GM12878 (cell line): ENCODE measurements around the gene NXNL1. TPM values are rescaled to one million over a fixed set of nuclear protein-coding genes. Genes with fewer than 3 reads are reported as not detected.

Experiments used
- ATAC-seq: fragments of 200-7000 bp; cut with Tn5 transposase; 3 replicates; pipeline ENCODE4 v1.9.1; 2020; ENCODE audit warnings: mild to moderate bottlenecking, moderate library complexity
- BruUV-seq: library from RNA; stranded (reverse); fragments of 400-500 nt; replicated peaks from 2 replicates; lab custom pipeline; 2021; lab: Mats Ljungman, UMichigan
- CTCF ChIA-PET: fragments of 300-600 bp; sonication (Branson Sonifier 250); formaldehyde crosslinking; extraction: SDS; loops from one replicate; lab custom pipeline; 2021; ENCODE audit warnings: inconsistent platforms; lab: Yijun Ruan, JAX
- POLR2A ChIA-PET: fragments of 350-600 bp; formaldehyde crosslinking; extraction: SDS; loops from one replicate; lab custom pipeline; 2021; ENCODE audit warnings: inconsistent platforms; lab: Charles Lee
- RAD21 ChIA-PET: fragments of 300-600 bp; sonication (Branson Sonifier 250); formaldehyde crosslinking; loops from one replicate; lab custom pipeline; 2023; ENCODE audit warnings: antibody characterized with exemption; ENCODE audit not compliant: unreplicated experiment; lab: Charles Lee
- SMC1A ChIA-PET: fragments of 300-600 bp; sonication (Branson Sonifier 250); formaldehyde crosslinking; loops from one replicate; lab custom pipeline; 2023; ENCODE audit not compliant: unreplicated experiment, uncharacterized antibody; lab: Charles Lee
- DNase-seq: peaks from one replicate; pipeline ENCODE4 v3.0.0-alpha.2; 2011; ENCODE audit warnings: low read depth, low spot score
- FAIRE-seq: peaks from 3 replicates; lab custom pipeline; 2011; peaks lifted over from hg19 to GRCh38; lab: Jason Lieb, UNC
- H2AFZ ChIP-seq: 2 replicates; pipeline ENCODE4 v1.6.0; 2011; ENCODE audit warnings: low read depth, low read length, control low read depth; ENCODE audit not compliant: control insufficient read depth
- H3K27ac ChIP-seq: 2 replicates; pipeline ENCODE4 v1.5.1; 2011; ENCODE audit warnings: control low read depth; ENCODE audit not compliant: control insufficient read depth, insufficient read depth
- H3K27me3 ChIP-seq, 2 experiments: replicated peaks in 1 of 2; 2 replicates each; pipeline versions ENCODE4 v1.6.0 to v1.6.1; 2011; ENCODE audit warnings: low read length in 1 of 2; ENCODE audit not compliant: control insufficient read depth in 2 of 2, insufficient read depth in 2 of 2
- H3K36me3 ChIP-seq, 2 experiments: 2 replicates each; pipeline ENCODE4 v1.5.1; 2011; ENCODE audit warnings: low read length in 1 of 2; ENCODE audit not compliant: control insufficient read depth in 2 of 2, insufficient read depth in 2 of 2
- H3K4me1 ChIP-seq: 2 replicates; pipeline ENCODE4 v1.6.1; 2011; ENCODE audit warnings: mild to moderate bottlenecking, low read length, moderate library complexity, mixed read lengths; ENCODE audit not compliant: control insufficient read depth, insufficient read depth
- H3K4me2 ChIP-seq: 2 replicates; pipeline ENCODE4 v1.6.0; 2011; ENCODE audit warnings: control low read depth; ENCODE audit not compliant: control insufficient read depth, insufficient read depth
- H3K4me3 ChIP-seq: fragments of 200-600 bp; sonication (generic); 2 replicates; pipeline ENCODE4 v1.5.1; 2016
- H3K79me2 ChIP-seq: 2 replicates; pipeline ENCODE4 v1.6.0; 2011; ENCODE audit warnings: low read length; ENCODE audit not compliant: control insufficient read depth, insufficient read depth
- H3K9ac ChIP-seq: 2 replicates; pipeline ENCODE4 v1.8.0; 2011; ENCODE audit warnings: low read length, control low read depth, mixed read lengths; ENCODE audit not compliant: control insufficient read depth, insufficient read depth
- H3K9me3 ChIP-seq: replicated peaks from 3 replicates; pipeline ENCODE4 v1.5.1; 2011; ENCODE audit warnings: mild to moderate bottlenecking, low read length; ENCODE audit not compliant: control insufficient read depth, insufficient read depth
- H4K20me1 ChIP-seq: 2 replicates; pipeline ENCODE4 v1.6.0; 2011; ENCODE audit not compliant: control insufficient read depth, insufficient read depth
- BMI1 ChIP-seq: fragments of 450-650 bp; IDR thresholded peaks from 2 replicates; pipeline ENCODE4 v1.6.1; 2016; ENCODE audit warnings: mild to moderate bottlenecking, moderate library complexity, borderline replicate concordance
- IRF4 ChIP-seq: IDR thresholded peaks from 2 replicates; pipeline ENCODE4 v1.6.1; 2011; ENCODE audit warnings: low read depth, low read length
- POU2F2 ChIP-seq: IDR thresholded peaks from 3 replicates; pipeline ENCODE4 v1.6.1; 2011; ENCODE audit warnings: low read depth, mild to moderate bottlenecking, low read length, borderline replicate concordance
- TCF3 ChIP-seq: IDR thresholded peaks from 2 replicates; pipeline ENCODE4 v1.6.1; 2012; ENCODE audit warnings: low read depth, mild to moderate bottlenecking, low read length, borderline replicate concordance; ENCODE audit not compliant: insufficient read depth
- TCF7 ChIP-seq: IDR thresholded peaks from 2 replicates; pipeline ENCODE4 v1.6.1; 2014; ENCODE audit warnings: antibody characterized with exemption, borderline replicate concordance
- WGBS: methylation state at CpG from one replicate; pipeline ENCODE4 v1.1.6; 2016; ENCODE audit warnings: low lambda C conversion rate; ENCODE audit not compliant: insufficient replicate concordance, insufficient coverage; ENCODE audit errors: missing lambda C conversion rate; 5-methylcytosine and 5-hydroxymethylcytosine counted together
- in situ Hi-C: fragments of 300-500 bp; cut with MboI; formaldehyde crosslinking; loops from 9 replicates; pipeline ENCODE4 v1.14.3; 2018; ENCODE audit warnings: mixed read lengths
- intact Hi-C: fragments of 100-400 bp; cut with micrococcal nuclease; formaldehyde crosslinking; loops from one replicate; pipeline ENCODE4 v1.14.2; 2022; ENCODE audit not compliant: unreplicated experiment
- polyA plus RNA-seq, 11 experiments: library from polyadenylated mRNA; depleted of rRNA in 4 of 11; unstranded in 6 of 11; stranded (reverse) in 5 of 11; fragments of >200 nt; fragmentation: Nextera tagmentation in 4 of 11; fragmentation: Illumina TruSeq in 1 of 11; extraction: Ambion mirVana in 4 of 11; extraction: Trizol in 1 of 11; gene quantifications; 1 replicate in 1 of 11; 2 replicates in 10 of 11; pipeline versions ENCODE4 v1.2.1 to v1.2.3, GENCODE V29; 2011 to 2016; ENCODE audit warnings: inconsistent platforms in 2 of 11, missing spikeins in 2 of 11, low read depth in 1 of 11
- total RNA-seq, 4 experiments: library from RNA; depleted of rRNA in 3 of 4; stranded (reverse); fragments of >200 nt in 3 of 4; fragmentation: Illumina TruSeq in 1 of 4; extraction: Trizol in 1 of 4; gene quantifications; 2 replicates each; pipeline versions ENCODE4 v1.2.1 to v1.2.3, GENCODE V29; 2013 to 2021
- TF ChIP-seq, protein P1 (sequence below): fragments of 450-650 bp; IDR thresholded peaks from 2 replicates; pipeline ENCODE4 v1.6.1; 2017; ENCODE audit warnings: antibody characterized with exemption, mild to moderate bottlenecking, moderate library complexity
- TF ChIP-seq, protein P2 (sequence below): fragments of 450-650 bp; IDR thresholded peaks from 2 replicates; pipeline ENCODE4 v1.6.1; 2018; ENCODE audit warnings: mild to moderate bottlenecking, low read depth, moderate library complexity; ENCODE audit not compliant: partially characterized antibody
- TF ChIP-seq, protein P3 (sequence below): fragments of 450-650 bp; formaldehyde crosslinking; IDR thresholded peaks from 2 replicates; pipeline ENCODE4 v1.4.0; 2020; ENCODE audit warnings: mild to moderate bottlenecking, moderate library complexity

The NXNL1 gene
- total and polyA plus RNA-seq, 10 of the 15 experiments (the other 5 are each of a cell fraction or from before 2014, with no cell fraction given), result not detected

DNA sequence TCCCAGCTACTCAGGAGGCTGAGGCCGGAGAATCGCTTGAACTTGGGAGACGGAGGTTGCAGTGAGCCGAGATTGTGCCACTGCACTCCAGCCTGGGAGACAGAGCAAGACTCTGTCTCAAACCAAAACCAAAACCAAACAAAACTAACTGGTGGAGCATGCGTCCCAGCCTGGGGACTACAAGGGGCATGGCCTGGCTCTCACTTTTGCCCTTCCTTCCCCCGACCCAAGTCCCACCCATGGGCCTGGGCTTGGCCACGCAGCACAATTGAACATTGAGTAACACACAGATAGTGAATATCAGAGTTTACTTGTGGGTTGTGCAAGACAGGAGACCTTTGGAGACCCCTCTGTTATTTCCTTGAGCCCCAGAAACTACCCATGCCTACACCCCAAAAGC lies 25.5 kb downstream of the NXNL1 start:
- intact Hi-C loops, result no loop called here
- Histone ChIP-seq H3K4me2 (no peak overlapping the region), H4K20me1 (no peaks in the 10 kb centered on the region), H3K9me3 (no peaks in the 10 kb centered on the region; the same call in 2 of the 3 replicates), H3K27ac (no peak overlapping the region), H3K79me2 (no peaks in the 10 kb centered on the region), H3K27me3 (no peaks in the 10 kb centered on the region), H3K4me3 (no peak overlapping the region), H3K9ac (no peak overlapping the region), H3K36me3 (no peaks in the 10 kb centered on the region), H3K4me1 (no peaks in the 10 kb centered on the region), H2AFZ (no peak overlapping the region)
- no peak for DNase-seq
- ChIA-PET CTCF (no interaction called here), POLR2A (no interaction called here), SMC1A (no interaction called here), RAD21 (no interaction called here)
- FAIRE-seq, result no peak
- WGBS, result 55% methylated on average over 7 of the region's 7 CpGs
- in situ Hi-C loops, result no loop called here
- no TSS peak for BruUV-seq
- ATAC-seq, result no peak
- no peak for TF ChIP-seq IRF4
- TF ChIP-seq BMI1, result no peak
- no peak for TF ChIP-seq TCF3

DNA sequence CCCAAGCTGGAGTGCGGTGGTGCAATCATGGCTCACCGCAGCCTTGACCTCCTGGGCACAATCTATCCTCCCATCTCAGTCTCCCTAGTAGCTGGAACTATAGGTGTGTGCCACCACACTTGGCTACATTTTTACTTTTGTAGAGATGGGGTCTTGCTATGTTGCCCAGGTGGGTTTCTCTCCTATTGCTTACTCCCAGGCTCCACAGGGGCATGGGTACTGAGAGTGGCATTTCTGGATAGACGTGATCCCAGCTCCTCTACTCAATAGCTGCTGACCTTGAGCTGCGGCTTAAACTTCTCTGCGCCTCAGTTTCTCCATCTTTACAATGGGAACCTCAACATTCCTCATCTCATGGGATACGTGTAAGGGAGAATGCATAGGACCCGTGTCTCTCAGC lies 29.3 kb downstream of the NXNL1 start:
- RAD21 ChIA-PET, result no interaction called here
- intact Hi-C loops (no loop called here), in situ Hi-C loops (no loop called here)
- H3K9ac ChIP-seq, result no peak overlapping the region
- no peaks in the 10 kb centered on the region for H3K27me3 ChIP-seq
- H3K36me3 ChIP-seq, result no peaks in the 10 kb centered on the region
- FAIRE-seq, result no peak
- POLR2A ChIA-PET, result no interaction called here
- WGBS, result 54% methylated on average over 7 of the region's 7 CpGs
- DNase-seq, result no peak
- H3K4me1 ChIP-seq, result no peaks in the 10 kb centered on the region
- SMC1A ChIA-PET, result interaction anchor here (0.6 kb wide), 1 partner anchor 515 kb away, joined by 4 read pairs; no protein-coding TSS in a partner anchor
- no peak overlapping the region for H3K4me3 ChIP-seq
- no peak overlapping the region for H2AFZ ChIP-seq
- H3K79me2 ChIP-seq, result no peaks in the 10 kb centered on the region
- BruUV-seq, result no TSS peak
- no peak overlapping the region for H3K27ac ChIP-seq
- no peaks in the 10 kb centered on the region for H4K20me1 ChIP-seq
- no peaks in the 10 kb centered on the region; the same call in 2 of the 3 replicates for H3K9me3 ChIP-seq
- CTCF ChIA-PET, result no interaction called here
- no peak overlapping the region for H3K4me2 ChIP-seq
- ATAC-seq, result no peak
- TF ChIP-seq POU2F2 (no peak), TCF7 (no peak)
- TF ChIP-seq, protein P1, sequence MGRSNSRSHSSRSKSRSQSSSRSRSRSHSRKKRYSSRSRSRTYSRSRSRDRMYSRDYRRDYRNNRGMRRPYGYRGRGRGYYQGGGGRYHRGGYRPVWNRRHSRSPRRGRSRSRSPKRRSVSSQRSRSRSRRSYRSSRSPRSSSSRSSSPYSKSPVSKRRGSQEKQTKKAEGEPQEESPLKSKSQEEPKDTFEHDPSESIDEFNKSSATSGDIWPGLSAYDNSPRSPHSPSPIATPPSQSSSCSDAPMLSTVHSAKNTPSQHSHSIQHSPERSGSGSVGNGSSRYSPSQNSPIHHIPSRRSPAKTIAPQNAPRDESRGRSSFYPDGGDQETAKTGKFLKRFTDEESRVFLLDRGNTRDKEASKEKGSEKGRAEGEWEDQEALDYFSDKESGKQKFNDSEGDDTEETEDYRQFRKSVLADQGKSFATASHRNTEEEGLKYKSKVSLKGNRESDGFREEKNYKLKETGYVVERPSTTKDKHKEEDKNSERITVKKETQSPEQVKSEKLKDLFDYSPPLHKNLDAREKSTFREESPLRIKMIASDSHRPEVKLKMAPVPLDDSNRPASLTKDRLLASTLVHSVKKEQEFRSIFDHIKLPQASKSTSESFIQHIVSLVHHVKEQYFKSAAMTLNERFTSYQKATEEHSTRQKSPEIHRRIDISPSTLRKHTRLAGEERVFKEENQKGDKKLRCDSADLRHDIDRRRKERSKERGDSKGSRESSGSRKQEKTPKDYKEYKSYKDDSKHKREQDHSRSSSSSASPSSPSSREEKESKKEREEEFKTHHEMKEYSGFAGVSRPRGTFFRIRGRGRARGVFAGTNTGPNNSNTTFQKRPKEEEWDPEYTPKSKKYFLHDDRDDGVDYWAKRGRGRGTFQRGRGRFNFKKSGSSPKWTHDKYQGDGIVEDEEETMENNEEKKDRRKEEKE, result no peak
- TF ChIP-seq, protein P2, sequence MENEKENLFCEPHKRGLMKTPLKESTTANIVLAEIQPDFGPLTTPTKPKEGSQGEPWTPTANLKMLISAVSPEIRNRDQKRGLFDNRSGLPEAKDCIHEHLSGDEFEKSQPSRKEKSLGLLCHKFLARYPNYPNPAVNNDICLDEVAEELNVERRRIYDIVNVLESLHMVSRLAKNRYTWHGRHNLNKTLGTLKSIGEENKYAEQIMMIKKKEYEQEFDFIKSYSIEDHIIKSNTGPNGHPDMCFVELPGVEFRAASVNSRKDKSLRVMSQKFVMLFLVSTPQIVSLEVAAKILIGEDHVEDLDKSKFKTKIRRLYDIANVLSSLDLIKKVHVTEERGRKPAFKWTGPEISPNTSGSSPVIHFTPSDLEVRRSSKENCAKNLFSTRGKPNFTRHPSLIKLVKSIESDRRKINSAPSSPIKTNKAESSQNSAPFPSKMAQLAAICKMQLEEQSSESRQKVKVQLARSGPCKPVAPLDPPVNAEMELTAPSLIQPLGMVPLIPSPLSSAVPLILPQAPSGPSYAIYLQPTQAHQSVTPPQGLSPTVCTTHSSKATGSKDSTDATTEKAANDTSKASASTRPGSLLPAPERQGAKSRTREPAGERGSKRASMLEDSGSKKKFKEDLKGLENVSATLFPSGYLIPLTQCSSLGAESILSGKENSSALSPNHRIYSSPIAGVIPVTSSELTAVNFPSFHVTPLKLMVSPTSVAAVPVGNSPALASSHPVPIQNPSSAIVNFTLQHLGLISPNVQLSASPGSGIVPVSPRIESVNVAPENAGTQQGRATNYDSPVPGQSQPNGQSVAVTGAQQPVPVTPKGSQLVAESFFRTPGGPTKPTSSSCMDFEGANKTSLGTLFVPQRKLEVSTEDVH, result no peak
- TF ChIP-seq, protein P3, sequence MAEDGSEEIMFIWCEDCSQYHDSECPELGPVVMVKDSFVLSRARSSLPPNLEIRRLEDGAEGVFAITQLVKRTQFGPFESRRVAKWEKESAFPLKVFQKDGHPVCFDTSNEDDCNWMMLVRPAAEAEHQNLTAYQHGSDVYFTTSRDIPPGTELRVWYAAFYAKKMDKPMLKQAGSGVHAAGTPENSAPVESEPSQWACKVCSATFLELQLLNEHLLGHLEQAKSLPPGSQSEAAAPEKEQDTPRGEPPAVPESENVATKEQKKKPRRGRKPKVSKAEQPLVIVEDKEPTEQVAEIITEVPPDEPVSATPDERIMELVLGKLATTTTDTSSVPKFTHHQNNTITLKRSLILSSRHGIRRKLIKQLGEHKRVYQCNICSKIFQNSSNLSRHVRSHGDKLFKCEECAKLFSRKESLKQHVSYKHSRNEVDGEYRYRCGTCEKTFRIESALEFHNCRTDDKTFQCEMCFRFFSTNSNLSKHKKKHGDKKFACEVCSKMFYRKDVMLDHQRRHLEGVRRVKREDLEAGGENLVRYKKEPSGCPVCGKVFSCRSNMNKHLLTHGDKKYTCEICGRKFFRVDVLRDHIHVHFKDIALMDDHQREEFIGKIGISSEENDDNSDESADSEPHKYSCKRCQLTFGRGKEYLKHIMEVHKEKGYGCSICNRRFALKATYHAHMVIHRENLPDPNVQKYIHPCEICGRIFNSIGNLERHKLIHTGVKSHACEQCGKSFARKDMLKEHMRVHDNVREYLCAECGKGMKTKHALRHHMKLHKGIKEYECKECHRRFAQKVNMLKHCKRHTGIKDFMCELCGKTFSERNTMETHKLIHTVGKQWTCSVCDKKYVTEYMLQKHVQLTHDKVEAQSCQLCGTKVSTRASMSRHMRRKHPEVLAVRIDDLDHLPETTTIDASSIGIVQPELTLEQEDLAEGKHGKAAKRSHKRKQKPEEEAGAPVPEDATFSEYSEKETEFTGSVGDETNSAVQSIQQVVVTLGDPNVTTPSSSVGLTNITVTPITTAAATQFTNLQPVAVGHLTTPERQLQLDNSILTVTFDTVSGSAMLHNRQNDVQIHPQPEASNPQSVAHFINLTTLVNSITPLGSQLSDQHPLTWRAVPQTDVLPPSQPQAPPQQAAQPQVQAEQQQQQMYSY, result no peak
